Measurements from ENCODE around the gene FARSB.

FARSB gene

DNA sequence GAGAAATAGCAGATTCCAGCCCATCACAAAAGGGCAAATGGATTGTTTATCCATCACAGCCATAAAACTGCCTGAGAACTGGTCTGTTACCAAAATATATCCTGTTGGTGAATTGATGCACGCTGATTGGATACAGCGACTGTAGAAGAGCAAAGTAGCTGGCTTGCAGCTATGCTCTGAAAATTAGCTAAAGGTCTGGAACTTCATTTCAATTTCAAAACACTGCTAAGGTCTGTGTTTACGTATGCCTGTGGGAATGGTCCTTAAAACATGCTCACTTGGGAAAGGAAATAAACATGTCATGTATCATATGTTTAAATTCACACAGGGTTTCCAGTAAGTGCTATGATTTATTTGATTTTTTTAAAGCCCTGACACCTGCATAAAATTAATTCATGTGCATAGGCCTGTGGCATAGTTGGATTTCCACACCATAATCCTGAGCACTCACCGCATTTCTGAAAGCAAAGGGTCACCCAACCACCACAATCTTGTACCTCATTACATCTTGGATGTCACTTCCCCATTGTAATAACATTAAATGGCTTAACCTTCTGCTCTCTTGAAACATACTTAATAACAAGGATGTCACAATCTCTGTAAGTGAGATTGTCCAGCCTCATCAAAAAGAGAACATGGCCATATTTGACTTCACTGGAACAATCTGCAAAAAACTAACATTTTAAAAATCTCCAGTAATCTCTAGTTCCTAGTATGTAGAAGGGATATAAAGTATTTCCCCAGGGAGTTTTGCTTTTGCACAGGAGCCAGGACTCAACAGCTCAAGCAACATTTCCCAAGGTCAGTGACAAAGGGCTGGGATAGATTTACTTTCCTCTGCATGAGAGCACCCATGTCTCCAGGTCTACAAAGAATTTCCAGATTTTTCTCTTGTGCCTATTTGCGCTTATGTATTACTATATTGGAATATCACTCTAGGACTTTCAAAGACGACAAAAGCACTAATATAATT is 109.8 kb downstream of the FARSB start:
- no peak for DNase-seq

DNA sequence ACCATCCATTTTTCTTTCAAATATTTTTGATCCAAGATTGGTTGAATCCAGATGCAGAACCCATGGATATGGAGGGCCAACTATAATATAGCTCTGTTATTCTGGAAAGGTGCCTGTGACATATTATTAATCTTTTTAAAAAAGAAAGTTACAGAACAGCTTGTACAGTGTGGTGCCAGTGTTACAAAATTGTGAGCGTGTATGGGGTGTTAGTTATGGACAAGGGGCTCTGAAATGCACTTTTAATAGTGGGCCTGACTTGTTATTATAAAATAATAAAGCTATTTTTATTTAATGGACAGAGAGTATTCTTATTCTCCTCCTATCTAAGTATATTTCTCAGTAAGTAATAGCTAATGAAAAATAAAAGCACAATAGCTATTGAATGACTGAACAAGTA is 111.2 kb downstream of the FARSB start:
- no peak for DNase-seq

DNA sequence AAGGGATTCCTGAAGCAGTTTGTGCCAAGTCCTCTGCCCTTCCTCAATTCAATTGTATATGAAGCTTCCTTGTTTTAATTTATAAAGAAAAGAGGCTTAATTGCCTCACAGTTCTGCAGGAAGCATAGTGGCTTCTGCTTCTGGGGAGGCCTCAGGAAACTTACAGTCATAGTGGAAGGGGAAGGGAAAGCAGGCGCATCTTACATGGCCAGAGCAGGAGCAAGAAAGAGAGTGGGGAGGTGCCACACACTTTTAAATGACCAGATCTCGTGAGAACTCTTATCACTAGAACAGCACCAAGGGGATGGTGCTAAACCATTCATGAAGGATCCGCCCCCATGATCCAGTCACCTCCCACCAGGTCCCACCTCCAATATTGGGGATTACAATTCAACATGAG is 117.4 kb downstream of the FARSB start:
- DNase-seq = no peak

DNA sequence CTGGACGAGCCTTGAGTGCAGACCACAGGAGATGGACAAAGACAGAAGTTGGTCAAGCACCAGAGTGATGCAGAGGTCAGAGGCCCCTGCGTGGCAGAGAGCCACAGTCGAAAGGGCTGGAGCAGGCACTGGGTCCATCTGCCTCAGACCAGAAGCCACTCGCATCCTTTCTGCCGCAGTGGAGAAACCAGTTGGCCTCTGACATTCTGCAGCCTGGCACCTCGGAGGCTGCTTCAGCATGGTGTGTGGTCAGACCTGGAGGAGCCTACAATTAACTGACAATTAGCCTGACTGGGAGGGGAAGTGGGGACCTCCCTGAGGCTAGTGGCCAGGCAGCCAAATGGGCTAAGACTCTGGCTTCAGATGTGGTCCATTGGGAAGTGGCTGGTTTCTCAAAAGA is 120.4 kb downstream of the FARSB start:
- DNase-seq = no peak

DNA sequence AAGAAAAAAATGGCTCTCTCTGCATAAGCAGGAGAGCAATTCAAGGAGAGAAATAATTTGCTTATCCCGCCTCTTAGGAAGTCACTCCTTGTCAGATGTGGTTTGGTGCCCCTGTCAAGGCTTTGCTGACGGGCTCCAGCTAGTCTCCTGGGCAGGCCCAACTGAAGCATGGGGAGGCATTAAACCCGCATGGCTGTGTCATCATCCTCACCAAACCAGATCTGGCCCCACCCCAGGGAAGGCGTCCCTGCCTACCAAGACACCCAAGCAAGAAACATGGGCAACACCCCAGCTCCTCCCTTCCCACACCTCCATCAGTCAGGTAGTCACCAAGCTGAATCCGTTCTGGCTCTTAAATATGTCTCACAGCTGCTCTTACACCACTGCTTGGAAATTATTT is 123.6 kb downstream of the FARSB start:
- no peak for DNase-seq

DNA sequence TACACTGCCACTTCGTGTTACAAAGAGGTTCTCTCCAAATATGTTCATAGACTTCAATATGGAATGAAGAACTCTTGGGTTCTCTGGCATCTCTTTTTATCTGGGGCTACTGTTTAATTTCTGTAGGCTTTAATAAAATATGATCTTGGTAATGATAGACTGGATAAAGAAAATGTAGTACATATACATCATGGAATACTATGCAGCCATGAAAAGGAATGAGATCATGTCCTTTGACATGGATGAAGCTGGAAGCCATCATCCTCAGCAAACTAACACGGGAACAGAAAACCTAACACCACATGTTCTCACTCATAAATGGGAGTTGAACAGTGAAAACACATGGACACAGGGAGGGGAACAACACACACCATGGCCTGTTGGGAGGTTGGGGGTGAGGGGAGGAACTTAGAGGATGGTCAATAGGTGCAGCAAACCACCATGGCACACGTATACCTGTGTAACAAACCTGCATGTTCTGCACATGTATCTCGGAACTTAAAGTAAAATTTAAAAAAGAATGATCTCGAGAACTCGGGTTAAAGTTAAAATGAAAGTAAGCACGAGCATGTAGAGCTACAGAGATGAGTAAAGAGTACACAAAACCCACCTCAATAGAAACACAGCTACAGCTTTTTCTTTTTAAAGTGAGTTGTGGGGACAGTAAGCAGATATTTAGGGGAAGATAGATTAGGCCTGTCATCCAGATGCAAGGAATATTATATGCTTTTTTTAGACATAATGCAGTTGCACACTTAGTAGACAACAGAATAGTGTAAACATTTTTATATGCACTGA is 129.2 kb downstream of the FARSB start:
- DNase-seq = no peak

DNA sequence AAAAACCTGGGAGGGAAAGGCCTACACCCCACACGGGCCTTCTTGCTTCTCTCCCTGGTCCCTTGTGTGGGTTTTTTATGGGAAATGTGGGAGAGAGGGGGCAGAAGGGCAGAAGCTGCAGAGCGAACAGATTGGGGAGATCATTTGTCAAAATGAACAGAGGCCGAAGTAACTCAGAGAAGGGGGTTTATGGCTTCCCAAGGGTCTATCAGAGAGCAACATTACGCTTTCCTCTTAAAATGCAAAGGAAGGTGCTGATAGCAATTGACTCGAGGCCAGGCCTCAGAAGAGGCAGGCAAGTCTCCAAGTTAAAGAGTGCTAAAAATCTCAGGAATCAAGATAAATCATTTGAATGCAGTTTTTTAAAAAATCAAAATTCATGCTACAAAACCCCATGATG is 130.1 kb downstream of the FARSB start:
- no peak for DNase-seq

DNA sequence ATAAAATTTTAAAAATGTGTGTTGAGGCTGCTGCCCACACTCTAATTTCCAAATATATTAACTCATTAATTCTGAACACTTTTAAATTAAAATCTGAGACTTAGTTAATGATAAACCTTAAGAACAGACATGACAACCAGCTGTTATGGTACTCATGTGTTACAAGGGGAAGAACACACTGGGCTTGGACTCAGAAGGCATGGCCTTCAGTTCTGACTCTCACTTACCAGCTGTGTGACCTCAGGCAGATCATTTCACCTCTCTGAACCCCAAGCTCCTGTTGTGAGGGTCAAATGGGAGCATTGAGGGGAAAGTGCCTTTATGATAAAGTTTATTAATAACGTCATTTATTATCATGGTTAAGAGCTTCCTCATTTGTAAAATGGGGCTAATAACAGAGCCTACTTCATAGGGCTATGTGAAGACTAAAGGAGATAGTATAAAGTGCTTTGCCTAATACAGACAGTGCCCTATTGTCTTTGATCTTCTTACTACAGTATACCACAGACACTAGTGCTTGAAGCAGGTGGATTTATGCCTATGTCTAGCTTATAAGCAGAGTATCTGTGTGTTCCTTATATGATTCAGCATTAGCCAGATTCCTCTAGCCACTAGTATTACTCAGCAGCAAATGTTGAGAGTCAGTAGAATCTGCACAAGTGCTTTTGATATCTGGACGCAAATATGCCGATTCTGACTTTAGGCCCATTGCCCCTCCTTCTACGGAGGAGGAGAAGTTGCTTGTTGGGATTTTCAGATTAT is 131.9 kb downstream of the FARSB start:
- no peak for DNase-seq

DNA sequence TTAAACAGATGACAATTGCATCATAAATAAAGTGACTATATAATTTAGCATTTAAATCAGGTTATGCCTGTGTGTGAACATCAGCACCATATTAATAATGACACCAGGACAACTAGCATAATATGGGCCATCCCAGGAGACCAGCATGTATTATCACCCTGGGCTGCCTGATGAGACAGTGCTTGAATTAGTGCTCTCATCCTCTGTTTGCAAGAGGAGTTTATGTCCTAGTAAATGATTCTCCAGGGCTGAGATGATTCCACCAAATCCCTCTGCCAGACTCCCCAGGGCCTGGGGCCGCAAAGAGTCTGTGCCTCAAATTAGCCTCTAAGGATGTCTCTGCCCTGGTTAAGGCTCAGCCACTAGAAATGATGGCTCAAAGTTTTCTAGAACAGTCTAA is 133.8 kb downstream of the FARSB start:
- no peak for DNase-seq

DNA sequence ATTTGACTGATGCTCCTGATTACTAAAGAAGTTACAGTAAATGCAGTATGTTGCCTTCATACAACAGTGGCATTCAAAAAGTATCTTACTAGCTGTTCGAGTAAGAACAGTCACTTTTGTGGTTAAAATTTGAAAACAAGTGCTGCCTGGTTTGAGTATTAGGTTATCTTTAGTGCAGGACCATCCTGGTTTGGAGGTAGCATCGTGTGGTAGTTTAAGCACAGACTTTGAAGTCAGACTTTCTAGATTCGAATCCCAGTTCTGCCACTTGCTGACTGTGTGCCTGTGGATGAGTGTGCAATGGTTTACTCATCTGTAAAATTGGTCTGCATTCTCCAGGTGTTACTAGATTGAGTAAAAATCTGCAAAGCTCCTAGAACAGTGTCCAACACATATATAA is 134.8 kb downstream of the FARSB start:
- no peak for DNase-seq
